ENCODE results near the gene PLXNA4.

The PLXNA4 gene

GRCh38 chr7:132584796-132585494 lies 8.7 kb upstream of the PLXNA4 start:
- DNase-seq: no peak

GRCh38 chr7:132581431-132581830 lies 5.2 kb upstream of the PLXNA4 start:
- no peak for DNase-seq

- peak; percentile 65 to 78 for DNase-seq
These were observed 4.5 kb upstream of the PLXNA4 start for GRCh38 chr7:132580717-132581285.

- DNase-seq: no peak
These were observed 4.0 kb upstream of the PLXNA4 start for GRCh38 chr7:132580277-132580676.

GRCh38 chr7:132579260-132579899 lies 3.1 kb upstream of the PLXNA4 start:
- DNase-seq: no peak

- no peak for DNase-seq
These were observed 2.6 kb upstream of the PLXNA4 start for GRCh38 chr7:132578826-132579225.

- DNase-seq: no peak
These were observed 1.7 kb upstream of the PLXNA4 start for GRCh38 chr7:132578050-132578370.

- DNase-seq: peak; percentile 15 to 27
These were observed 1.2 kb upstream of the PLXNA4 start for GRCh38 chr7:132577206-132578049.

- no peak for DNase-seq
These were observed 433 bp upstream of the PLXNA4 start for GRCh38 chr7:132576721-132577085.

- peak; percentile 20 to 32 for DNase-seq
These were observed 770 bp downstream of the PLXNA4 start for GRCh38 chr7:132575419-132575981.

GRCh38 chr7:132574223-132574622 lies 2.0 kb downstream of the PLXNA4 start:
- DNase-seq: no peak

- no peak for DNase-seq
These were observed 2.9 kb downstream of the PLXNA4 start for GRCh38 chr7:132573251-132573955.

GRCh38 chr7:132572526-132572925 lies 3.7 kb downstream of the PLXNA4 start:
- DNase-seq: no peak

- DNase-seq: no peak
These were observed 4.3 kb downstream of the PLXNA4 start for GRCh38 chr7:132571970-132572369.

GRCh38 chr7:132569884-132570614 lies 6.2 kb downstream of the PLXNA4 start:
- DNase-seq: no peak

- DNase-seq: no peak
These were observed 7.3 kb downstream of the PLXNA4 start for GRCh38 chr7:132568962-132569361.

- DNase-seq: no peak
These were observed 10.4 kb downstream of the PLXNA4 start for GRCh38 chr7:132565885-132566284.

- DNase-seq: no peak
These were observed 10.8 kb downstream of the PLXNA4 start for GRCh38 chr7:132565441-132565840.

- no peak for DNase-seq
These were observed 11.4 kb downstream of the PLXNA4 start for GRCh38 chr7:132564849-132565248.

- DNase-seq: no peak
These were observed 12.2 kb downstream of the PLXNA4 start for GRCh38 chr7:132564090-132564489.

- DNase-seq: no peak
These were observed 13.6 kb downstream of the PLXNA4 start for GRCh38 chr7:132562690-132563089.

- DNase-seq: no peak
These were observed 14.5 kb downstream of the PLXNA4 start for GRCh38 chr7:132561763-132562162.
